Activated B cell treated with CpG ODN at 0.5 μM for 24 hours (primary cell): ENCODE data around the gene NAIF1. TPM values are rescaled to one million over a fixed set of nuclear protein-coding genes. Genes with fewer than 3 reads are reported as not detected.
A peak's percentile ranks its signal among the peaks of the same experiment; 100 is the strongest.

Source experiments
- ATAC-seq: fragments of 200-7000 bp; cut with Tn5 transposase; one replicate; pipeline ENCODE4 v1.10.0; 2021; ENCODE audit warnings: low read depth, mild to moderate bottlenecking, moderate library complexity
- CTCF ChIA-PET: fragments of 350-600 bp; sonication (Branson Sonifier 250); formaldehyde crosslinking; loops from one replicate; lab custom pipeline; 2021; ENCODE audit warnings: antibody characterized with exemption; lab: Charles Lee
- POLR2A ChIA-PET: fragments of 350-600 bp; sonication (Branson Sonifier 250); formaldehyde crosslinking; loops from one replicate; lab custom pipeline; 2021; ENCODE audit warnings: antibody characterized with exemption; lab: Charles Lee
- DNase-seq: peaks from one replicate; pipeline ENCODE4 v3.0.0; 2022
- H3K27ac Mint-ChIP-seq: one replicate; pipeline ENCODE4 v1.8.0; 2020; ENCODE audit warnings: mixed read lengths
- H3K27me3 Mint-ChIP-seq: one replicate; pipeline ENCODE4 v1.8.0; 2021; ENCODE audit warnings: mixed read lengths
- H3K36me3 Mint-ChIP-seq: one replicate; pipeline ENCODE4 v1.8.0; 2021; ENCODE audit warnings: low read depth, mixed read lengths
- H3K4me1 Mint-ChIP-seq: one replicate; pipeline ENCODE4 v1.8.0; 2021; ENCODE audit warnings: mixed read lengths
- H3K4me3 Mint-ChIP-seq: one replicate; pipeline ENCODE4 v1.8.0; 2020; ENCODE audit warnings: mild to moderate bottlenecking, mixed read lengths
- H3K9me3 Mint-ChIP-seq: one replicate; pipeline ENCODE4 v1.8.0; 2020; ENCODE audit warnings: mixed read lengths
- intact Hi-C: fragments of 100-400 bp; cut with micrococcal nuclease; formaldehyde crosslinking; loops from one replicate; pipeline ENCODE4 v1.15.1; 2024
- total RNA-seq: library from RNA; stranded (reverse); gene quantifications from 2 replicates; pipeline ENCODE4 v1.2.3, GENCODE V29; 2022
- TF ChIP-seq, protein P1 (sequence below): fragments of 200-600 bp; IDR thresholded peaks from one replicate; pipeline ENCODE4 v1.8.0; 2022; ENCODE audit warnings: antibody characterized with exemption, mild to moderate bottlenecking

The NAIF1 gene
- total RNA-seq, 1 donor from 2014 or later = 10.4 TPM

- no peak for DNase-seq
- CTCF ChIA-PET = no interaction called here
- intact Hi-C loops = no loop called here
- Mint-ChIP-seq H3K36me3 (peaks cover 33% of the 10 kb centered on the region), H3K9me3 (no peaks in the 10 kb centered on the region), H3K27me3 (no peaks in the 10 kb centered on the region), H3K4me3 (no peak overlapping the region), H3K4me1 (peaks cover 34% of the 10 kb centered on the region), H3K27ac (no peak overlapping the region)
- no peak for ATAC-seq
- POLR2A ChIA-PET = no interaction called here
- TF ChIP-seq, protein P1, sequence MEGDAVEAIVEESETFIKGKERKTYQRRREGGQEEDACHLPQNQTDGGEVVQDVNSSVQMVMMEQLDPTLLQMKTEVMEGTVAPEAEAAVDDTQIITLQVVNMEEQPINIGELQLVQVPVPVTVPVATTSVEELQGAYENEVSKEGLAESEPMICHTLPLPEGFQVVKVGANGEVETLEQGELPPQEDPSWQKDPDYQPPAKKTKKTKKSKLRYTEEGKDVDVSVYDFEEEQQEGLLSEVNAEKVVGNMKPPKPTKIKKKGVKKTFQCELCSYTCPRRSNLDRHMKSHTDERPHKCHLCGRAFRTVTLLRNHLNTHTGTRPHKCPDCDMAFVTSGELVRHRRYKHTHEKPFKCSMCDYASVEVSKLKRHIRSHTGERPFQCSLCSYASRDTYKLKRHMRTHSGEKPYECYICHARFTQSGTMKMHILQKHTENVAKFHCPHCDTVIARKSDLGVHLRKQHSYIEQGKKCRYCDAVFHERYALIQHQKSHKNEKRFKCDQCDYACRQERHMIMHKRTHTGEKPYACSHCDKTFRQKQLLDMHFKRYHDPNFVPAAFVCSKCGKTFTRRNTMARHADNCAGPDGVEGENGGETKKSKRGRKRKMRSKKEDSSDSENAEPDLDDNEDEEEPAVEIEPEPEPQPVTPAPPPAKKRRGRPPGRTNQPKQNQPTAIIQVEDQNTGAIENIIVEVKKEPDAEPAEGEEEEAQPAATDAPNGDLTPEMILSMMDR = no peak
Observed at GRCh38 chr9:128098297-128099230, 31.4 kb upstream of the NAIF1 start.

DNA sequence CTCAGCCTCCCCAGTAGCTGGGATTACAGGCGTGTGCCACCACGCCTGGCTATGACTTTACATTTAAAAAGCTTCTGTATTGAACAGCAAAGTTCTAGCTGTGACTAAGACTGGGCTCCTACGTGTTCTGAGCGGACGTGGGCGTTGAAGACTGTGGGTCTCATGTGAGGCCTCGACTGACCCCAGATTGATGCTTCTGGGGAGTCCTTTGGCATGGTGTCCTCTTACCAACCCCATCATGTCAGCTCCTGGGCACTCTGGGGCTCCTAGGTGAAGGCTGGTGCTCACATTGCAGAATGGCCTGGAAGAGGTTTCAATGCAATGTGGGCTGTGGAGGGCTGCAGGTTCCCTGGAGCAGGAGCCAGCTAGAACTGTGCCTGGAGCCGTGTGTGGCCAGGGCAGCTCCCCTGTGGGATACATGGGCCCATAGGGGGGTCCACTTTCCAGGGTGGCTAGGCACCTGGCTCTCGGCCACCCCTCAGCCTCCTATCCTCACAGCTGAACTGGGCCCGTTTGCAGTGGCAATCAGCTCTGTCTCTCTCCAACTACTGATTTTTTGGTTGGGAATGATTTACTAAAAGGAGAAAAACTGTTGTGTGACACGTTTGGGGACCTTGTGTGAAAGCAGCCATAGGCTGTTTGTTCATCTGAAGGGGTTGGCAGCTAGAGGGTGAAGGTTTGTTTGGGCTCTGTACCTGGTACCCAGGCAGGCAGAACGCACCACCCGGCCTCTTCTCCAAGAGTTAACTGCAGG, 30.6 kb upstream of the NAIF1 start:
- DNase-seq = no peak
- no peak overlapping the region for H3K4me3 Mint-ChIP-seq
- intact Hi-C loops = no loop called here

GRCh38 chr9:128096616-128097536, 29.8 kb upstream of the NAIF1 start:
- ChIA-PET POLR2A (no interaction called here), CTCF (interaction anchor here (0.9 kb wide), 1 partner anchor 155 kb away, joined by 3 read pairs; no protein-coding TSS in a partner anchor)
- Mint-ChIP-seq H3K4me3 (no peak overlapping the region), H3K27me3 (no peaks in the 10 kb centered on the region), H3K36me3 (peaks cover 21% of the 10 kb centered on the region), H3K4me1 (peaks cover 43% of the 10 kb centered on the region), H3K9me3 (no peaks in the 10 kb centered on the region), H3K27ac (peak overlapping the region; percentile 53)
- intact Hi-C loops = no loop called here
- DNase-seq (no peak), ATAC-seq (no peak)
- TF ChIP-seq, protein P1 = no peak

More for the DNA sequence above, 30.6 kb upstream of the NAIF1 start:
- TF ChIP-seq, protein P1 = no peak
- H3K4me1 Mint-ChIP-seq = peaks cover 40% of the 10 kb centered on the region
- no peaks in the 10 kb centered on the region for H3K9me3 Mint-ChIP-seq
- no peaks in the 10 kb centered on the region for H3K27me3 Mint-ChIP-seq
- ChIA-PET CTCF (interaction anchor here (0.9 kb wide), 1 partner anchor 155 kb away, joined by 3 read pairs; no protein-coding TSS in a partner anchor), POLR2A (no interaction called here)
- no peak for ATAC-seq
- no peak overlapping the region for H3K27ac Mint-ChIP-seq
- H3K36me3 Mint-ChIP-seq = peaks cover 30% of the 10 kb centered on the region

DNA sequence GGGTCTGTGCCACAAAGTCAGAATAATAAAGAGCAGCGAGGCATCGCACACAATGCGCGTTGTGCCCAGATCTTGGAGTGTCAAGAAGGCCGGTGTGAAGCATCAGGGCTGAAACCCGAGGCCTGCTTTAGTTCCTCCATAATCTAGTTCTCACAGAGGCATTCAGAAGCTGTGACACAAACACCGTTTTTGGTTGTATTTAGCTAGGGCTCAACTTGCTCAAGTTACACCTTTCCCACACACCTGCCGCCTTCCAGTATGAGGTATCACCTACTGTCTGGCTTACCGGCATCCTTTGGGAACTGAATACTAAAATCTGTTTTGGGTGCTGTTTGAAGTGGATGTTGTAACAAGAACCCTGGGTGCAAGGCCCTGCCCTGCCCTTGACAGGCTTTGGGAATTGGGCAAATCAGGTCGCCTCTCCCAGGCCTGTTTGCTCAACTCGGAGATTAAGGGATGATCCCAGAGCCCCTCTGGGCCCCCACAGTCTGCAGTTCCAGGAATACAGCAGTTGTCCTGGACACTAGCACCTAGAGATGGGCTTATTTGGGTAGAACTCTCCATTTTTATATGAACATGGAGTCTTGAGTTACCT, 27.9 kb upstream of the NAIF1 start:
- peaks cover 44% of the 10 kb centered on the region for H3K4me1 Mint-ChIP-seq
- intact Hi-C loops = loop anchor here (1.0 kb wide), 4 partner anchors 11 to 28 kb away; partner anchors contain the start of gene NAIF1

More for the DNA sequence above, 27.9 kb upstream of the NAIF1 start:
- Mint-ChIP-seq H3K36me3 (peaks cover 11% of the 10 kb centered on the region), H3K27ac (peak overlapping the region; percentile 99), H3K4me3 (no peak overlapping the region), H3K9me3 (no peaks in the 10 kb centered on the region), H3K27me3 (no peaks in the 10 kb centered on the region)
- CTCF ChIA-PET = interaction anchor here (1.0 to 2.1 kb wide), 3 partner anchors 12 to 152 kb away, joined by 3 to 6 read pairs (median 5); partner anchors contain the start of genes NAIF1 and SLC25A25
- ATAC-seq = no peak
- no peak for DNase-seq
- POLR2A ChIA-PET = interaction anchor here (1.2 to 2.4 kb wide), 3 partner anchors 19 to 23 kb away, joined by 5 to 13 read pairs (median 6); no protein-coding TSS in a partner anchor
- TF ChIP-seq, protein P1 = no peak
